NB4 (cell line): ENCODE data around the gene CCSER1.
"Not testable (repeated sequence)": the region's sequence is repeated elsewhere in the genome, so short reads cannot be mapped to it uniquely, and the experiment has no call there.

ENCODE experiments used
- DNase-seq: peaks from one replicate; pipeline ENCODE4 v3.0.0; 2010; ENCODE audit warnings: low read depth
- H3K4me3 ChIP-seq: one replicate; pipeline ENCODE4 v1.5.1; 2011; ENCODE audit warnings: mild to moderate bottlenecking, low read depth, low read length, moderate library complexity
- CTCF ChIP-seq: IDR thresholded peaks from one replicate; pipeline ENCODE4 v1.5.1; 2012; ENCODE audit warnings: low read depth, low read length
- MYC ChIP-seq: IDR thresholded peaks from 2 replicates; pipeline ENCODE4 v1.6.1; 2011; ENCODE audit warnings: low read depth, low read length
- POLR2A ChIP-seq: IDR thresholded peaks from 2 replicates; pipeline ENCODE4 v1.6.1; 2011; ENCODE audit warnings: mild to moderate bottlenecking; ENCODE audit not compliant: insufficient read length; ENCODE audit errors: extremely low read depth
- TF ChIP-seq, protein P1 (sequence below): IDR thresholded peaks from 2 replicates; pipeline ENCODE4 v1.6.1; 2011; ENCODE audit warnings: low read depth, low read length

CCSER1 gene

GRCh38 chr4:90889171-90889570 lies 762.0 kb downstream of the CCSER1 start:
- no peak overlapping the region for H3K4me3 ChIP-seq
- TF ChIP-seq CTCF, result no peak
- TF ChIP-seq, protein P1, sequence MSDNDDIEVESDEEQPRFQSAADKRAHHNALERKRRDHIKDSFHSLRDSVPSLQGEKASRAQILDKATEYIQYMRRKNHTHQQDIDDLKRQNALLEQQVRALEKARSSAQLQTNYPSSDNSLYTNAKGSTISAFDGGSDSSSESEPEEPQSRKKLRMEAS, result no peak
- no peak for TF ChIP-seq MYC
- no peak for TF ChIP-seq POLR2A
- no peak for DNase-seq

- H3K4me3 ChIP-seq, DNase-seq: not testable (repeated sequence)
Measured at GRCh38 chr4:90903413-90903812, 776.2 kb downstream of the CCSER1 start.

GRCh38 chr4:90904021-90904420 lies 776.8 kb downstream of the CCSER1 start:
- TF ChIP-seq CTCF (no peak), POLR2A (no peak), MYC (no peak)
- TF ChIP-seq, protein P1, result no peak
- no peak for DNase-seq
- no peak overlapping the region for H3K4me3 ChIP-seq

- TF ChIP-seq MYC, result no peak
- TF ChIP-seq CTCF, result no peak
- TF ChIP-seq, protein P1, result no peak
- TF ChIP-seq POLR2A, result no peak
- DNase-seq, result no peak
- H3K4me3 ChIP-seq, result no peak overlapping the region
Measured at GRCh38 chr4:90906239-90906638, 779.0 kb downstream of the CCSER1 start.

- not testable (repeated sequence) for H3K4me3 ChIP-seq, DNase-seq
Measured at GRCh38 chr4:90911724-90912434, 784.7 kb downstream of the CCSER1 start.

DNA sequence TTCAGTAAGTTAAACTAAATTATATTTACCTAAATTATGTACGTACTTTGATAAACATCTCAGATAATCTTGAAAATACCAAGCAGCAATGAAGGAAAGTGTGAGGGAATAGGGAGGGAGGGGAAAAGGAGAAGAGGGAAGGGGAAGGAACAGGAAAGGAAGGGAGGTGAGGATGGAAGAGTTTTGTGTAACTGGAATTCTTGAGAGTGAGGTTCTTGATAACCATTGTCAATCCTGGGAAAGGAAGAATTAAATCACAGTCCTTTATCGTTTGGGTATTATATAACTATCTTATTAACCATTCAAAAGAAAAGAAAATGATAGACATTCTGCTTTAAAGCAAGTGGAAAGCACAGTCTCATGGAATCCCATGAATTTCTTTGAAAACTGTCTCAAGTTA lies 795.0 kb downstream of the CCSER1 start:
- TF ChIP-seq, protein P1, result no peak
- TF ChIP-seq POLR2A (no peak), CTCF (no peak), MYC (no peak)

DNA sequence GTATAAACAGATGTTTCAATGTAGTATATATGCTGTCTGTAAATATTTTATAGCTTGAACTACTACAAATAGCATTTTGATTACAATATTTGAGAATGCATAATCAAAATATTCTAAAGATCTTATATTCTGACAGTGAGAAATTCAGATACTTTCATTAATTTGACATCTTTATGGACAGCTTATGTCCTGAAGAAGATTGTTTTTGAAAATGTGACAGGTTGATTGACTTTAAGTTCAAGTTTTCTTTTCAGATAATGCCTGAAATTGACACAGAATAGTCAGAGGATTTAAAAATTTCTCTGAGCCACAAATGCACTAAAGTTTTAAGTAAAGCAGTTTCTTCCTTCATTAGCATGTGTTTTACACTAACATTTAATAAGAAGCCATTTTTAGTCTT lies 799.8 kb downstream of the CCSER1 start:
- no peak overlapping the region for H3K4me3 ChIP-seq
- DNase-seq, result no peak
- TF ChIP-seq MYC, result no peak
- TF ChIP-seq, protein P1, result no peak
- TF ChIP-seq CTCF, result no peak
- TF ChIP-seq POLR2A, result no peak

More for the DNA sequence above, 795.0 kb downstream of the CCSER1 start:
- no peak for DNase-seq
- no peak overlapping the region for H3K4me3 ChIP-seq
